ENCODE results near the gene SNRPA1.

DNA sequence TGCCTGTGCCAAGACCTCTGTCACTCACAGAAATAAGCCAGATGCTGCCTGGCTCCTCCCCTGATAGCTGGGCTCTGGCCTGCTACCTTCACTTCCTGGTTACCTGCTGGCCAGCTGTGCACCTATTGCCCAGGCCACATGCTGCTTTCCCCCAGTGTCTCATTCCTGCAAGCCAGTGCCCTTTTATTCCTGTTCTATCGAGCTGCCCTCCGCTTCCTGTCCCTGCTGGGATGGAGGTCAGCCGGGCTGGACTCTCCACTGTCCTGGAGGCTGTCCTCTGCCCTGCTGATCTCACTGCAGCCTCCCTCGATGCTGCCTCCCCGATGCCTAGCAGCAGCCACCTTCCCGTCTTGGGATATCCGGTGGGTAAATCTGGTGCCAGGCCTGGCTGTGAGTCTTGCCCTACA lies 37.0 kb upstream of the SNRPA1 start:
- TF ChIP-seq, protein P1, sequence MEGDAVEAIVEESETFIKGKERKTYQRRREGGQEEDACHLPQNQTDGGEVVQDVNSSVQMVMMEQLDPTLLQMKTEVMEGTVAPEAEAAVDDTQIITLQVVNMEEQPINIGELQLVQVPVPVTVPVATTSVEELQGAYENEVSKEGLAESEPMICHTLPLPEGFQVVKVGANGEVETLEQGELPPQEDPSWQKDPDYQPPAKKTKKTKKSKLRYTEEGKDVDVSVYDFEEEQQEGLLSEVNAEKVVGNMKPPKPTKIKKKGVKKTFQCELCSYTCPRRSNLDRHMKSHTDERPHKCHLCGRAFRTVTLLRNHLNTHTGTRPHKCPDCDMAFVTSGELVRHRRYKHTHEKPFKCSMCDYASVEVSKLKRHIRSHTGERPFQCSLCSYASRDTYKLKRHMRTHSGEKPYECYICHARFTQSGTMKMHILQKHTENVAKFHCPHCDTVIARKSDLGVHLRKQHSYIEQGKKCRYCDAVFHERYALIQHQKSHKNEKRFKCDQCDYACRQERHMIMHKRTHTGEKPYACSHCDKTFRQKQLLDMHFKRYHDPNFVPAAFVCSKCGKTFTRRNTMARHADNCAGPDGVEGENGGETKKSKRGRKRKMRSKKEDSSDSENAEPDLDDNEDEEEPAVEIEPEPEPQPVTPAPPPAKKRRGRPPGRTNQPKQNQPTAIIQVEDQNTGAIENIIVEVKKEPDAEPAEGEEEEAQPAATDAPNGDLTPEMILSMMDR (IDR thresholded peaks at IDR 0.05; ENCODE audit: insufficient read depth, low read length, poor library complexity, severe bottlenecking), result no peak
- no peak for TF ChIP-seq EZH2phosphoT487 (conservative IDR thresholded peaks at IDR 0.05; ENCODE audit: low read length)
